ENCODE measurements around the gene PTPN13. TPM values are rescaled to one million over a fixed set of nuclear protein-coding genes. Genes with fewer than 3 reads are reported as not detected.

Gene PTPN13
- total RNA-seq, 1 experiment from 2014 or later, result 20.1 TPM

Other genes with a start within 250 kb of the PTPN13 start
- 14.5 and 15.0 TPM in 2 replicates for gene MAPK10, start 234.3 kb upstream of the PTPN13 start, total RNA-seq (2014; rRNA removed; shearing (Covaris generic))